HFFc6 (cell line): Measurements from ENCODE around the gene ZNF727. TPM values are rescaled to one million over a fixed set of nuclear protein-coding genes. Genes with fewer than 3 reads are reported as not detected.
"Not testable (repeated sequence)": the region's sequence is repeated elsewhere in the genome, so short reads cannot be mapped to it uniquely, and the experiment has no call there.

Experiments
- DNase-seq: peaks from one replicate; pipeline ENCODE4 v3.0.0-alpha.2; 2018
- H3K27ac Mint-ChIP-seq: 2 replicates; pipeline ENCODE4 v1.8.0; 2020; ENCODE audit warnings: mild to moderate bottlenecking, mixed read lengths
- H3K27me3 Mint-ChIP-seq: 2 replicates; pipeline ENCODE4 v1.8.0; 2021; ENCODE audit warnings: mild to moderate bottlenecking, moderate library complexity, mixed read lengths; ENCODE audit not compliant: insufficient read depth
- H3K36me3 Mint-ChIP-seq: 2 replicates; pipeline ENCODE4 v1.8.0; 2021; ENCODE audit warnings: low read depth, mixed read lengths
- H3K4me1 Mint-ChIP-seq: 2 replicates; pipeline ENCODE4 v1.8.0; 2020; ENCODE audit warnings: low read depth, mixed read lengths
- H3K4me3 Mint-ChIP-seq: 2 replicates; pipeline ENCODE4 v1.8.0; 2020; ENCODE audit warnings: mild to moderate bottlenecking, moderate library complexity, mixed read lengths
- H3K9me3 Mint-ChIP-seq: 2 replicates; pipeline ENCODE4 v1.8.0; 2020; ENCODE audit warnings: mild to moderate bottlenecking, mixed read lengths
- long read RNA-seq: library from polyadenylated mRNA; unstranded; transcript quantifications from one replicate; pipeline ENCODE4 v2.0.0, GENCODE V29; 2019
- total RNA-seq, 6 experiments: library from RNA; stranded (reverse); fragmentation: NEBNext Ultra II Directional; extraction: Animal tissue kit (Norgen Biotek cat#: 25700); gene quantifications; 2 replicates in 1 of 6; 3 replicates in 5 of 6; pipeline ENCODE4 v1.2.3, GENCODE V29; 2021
- TF ChIP-seq, protein P1 (sequence below): fragments of 200-600 bp; sonication (generic); IDR thresholded peaks from 2 replicates; pipeline ENCODE4 v1.5.0; 2021; ENCODE audit warnings: antibody characterized with exemption, mild to moderate bottlenecking

The ZNF727 gene
- under 1 TPM in 2 of 6 experiments, not detected in 4; 0.14 TPM for total RNA-seq
- long read RNA-seq = 0 reads

DNA sequence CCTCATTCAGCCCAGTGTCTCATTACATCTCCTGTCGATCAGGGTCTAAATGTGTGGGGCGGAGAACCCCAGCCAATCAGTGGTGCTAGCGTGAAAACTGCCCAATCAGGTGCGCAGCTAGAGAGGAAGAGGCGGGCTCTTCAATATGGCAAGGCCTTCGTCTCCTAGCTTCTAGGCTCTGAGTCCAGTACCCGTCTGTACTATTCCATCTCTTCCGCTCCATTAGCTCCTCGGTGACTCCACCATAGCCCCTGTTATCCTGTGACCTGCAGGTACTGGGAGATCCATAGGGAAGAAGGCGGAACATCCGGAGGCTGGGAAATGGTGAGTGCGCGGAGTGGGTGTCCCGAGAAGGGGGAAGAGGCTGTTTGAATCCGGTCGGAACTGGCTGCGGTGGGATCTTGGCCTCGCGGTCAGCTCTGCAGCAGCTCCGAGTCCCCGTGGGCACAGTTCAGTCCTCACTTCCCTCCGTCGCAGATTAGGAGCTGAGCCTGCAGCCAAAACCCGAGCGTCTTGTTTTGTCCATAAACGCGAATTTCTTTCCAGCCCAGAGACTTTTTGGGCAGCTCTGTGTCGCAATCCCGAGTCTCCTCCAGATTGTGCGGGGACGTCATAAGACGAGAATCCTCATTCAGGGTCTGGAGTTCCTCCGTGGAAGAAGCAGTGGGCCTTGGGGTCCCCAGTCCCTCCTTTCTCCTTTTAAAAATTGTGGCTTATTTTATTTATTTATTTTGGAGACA, at the start of gene ZNF727:
Gene ZNF727, plus strand, starts transcription at position 134 of the 740 bp plus-strand sequence. Its CDS starts 188 bp downstream, at position 322.
- TF ChIP-seq, protein P1, sequence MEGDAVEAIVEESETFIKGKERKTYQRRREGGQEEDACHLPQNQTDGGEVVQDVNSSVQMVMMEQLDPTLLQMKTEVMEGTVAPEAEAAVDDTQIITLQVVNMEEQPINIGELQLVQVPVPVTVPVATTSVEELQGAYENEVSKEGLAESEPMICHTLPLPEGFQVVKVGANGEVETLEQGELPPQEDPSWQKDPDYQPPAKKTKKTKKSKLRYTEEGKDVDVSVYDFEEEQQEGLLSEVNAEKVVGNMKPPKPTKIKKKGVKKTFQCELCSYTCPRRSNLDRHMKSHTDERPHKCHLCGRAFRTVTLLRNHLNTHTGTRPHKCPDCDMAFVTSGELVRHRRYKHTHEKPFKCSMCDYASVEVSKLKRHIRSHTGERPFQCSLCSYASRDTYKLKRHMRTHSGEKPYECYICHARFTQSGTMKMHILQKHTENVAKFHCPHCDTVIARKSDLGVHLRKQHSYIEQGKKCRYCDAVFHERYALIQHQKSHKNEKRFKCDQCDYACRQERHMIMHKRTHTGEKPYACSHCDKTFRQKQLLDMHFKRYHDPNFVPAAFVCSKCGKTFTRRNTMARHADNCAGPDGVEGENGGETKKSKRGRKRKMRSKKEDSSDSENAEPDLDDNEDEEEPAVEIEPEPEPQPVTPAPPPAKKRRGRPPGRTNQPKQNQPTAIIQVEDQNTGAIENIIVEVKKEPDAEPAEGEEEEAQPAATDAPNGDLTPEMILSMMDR = no peak
- H3K27ac Mint-ChIP-seq = no peak within 1 kb of the TSS
- DNase-seq = no peak
- peaks cover 67% of the 10 kb centered on the region for H3K9me3 Mint-ChIP-seq
- no peaks in the 10 kb centered on the region for H3K27me3 Mint-ChIP-seq
- no peaks in the 10 kb centered on the region for H3K4me1 Mint-ChIP-seq
- no peak within 1 kb of the TSS for H3K4me3 Mint-ChIP-seq
- H3K36me3 Mint-ChIP-seq = peaks cover 10% of the 10 kb centered on the region; the same call in 1 of the 2 replicates

DNA sequence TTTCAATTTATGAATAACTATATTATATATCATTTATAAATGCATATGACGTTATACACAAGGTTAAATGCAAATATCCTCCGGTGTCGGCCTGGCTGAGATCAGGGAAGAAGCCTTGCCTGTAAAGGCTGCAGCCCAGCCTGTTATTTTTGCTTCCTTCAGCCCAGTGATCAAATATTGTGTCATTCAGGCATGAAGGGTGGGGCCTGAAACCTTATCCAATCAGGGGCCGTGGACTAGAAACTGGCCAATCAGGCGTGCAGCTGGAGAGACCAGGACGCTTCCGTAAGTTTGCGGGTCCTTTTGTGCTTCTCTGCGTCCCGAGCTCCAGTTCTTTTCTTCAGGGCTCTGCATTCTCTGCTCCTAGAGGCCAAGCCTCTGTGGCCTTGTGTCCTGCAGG, 46.7 kb upstream of the ZNF727 start, which contains the start of gene ZNF722:
Gene ZNF722, plus strand, starts transcription at position 301 of the 400 bp plus-strand sequence. CDS start 113 bp downstream, outside the sequence.
- no peak within 1 kb of the TSS for H3K4me3 Mint-ChIP-seq
- no peaks in the 10 kb centered on the region; the same call in 1 of the 2 replicates for H3K27me3 Mint-ChIP-seq
- H3K9me3 Mint-ChIP-seq = peaks cover 61% of the 10 kb centered on the region
- DNase-seq = no peak
- no peak within 1 kb of the TSS for H3K27ac Mint-ChIP-seq
- H3K4me1 Mint-ChIP-seq = no peaks in the 10 kb centered on the region
- no peaks in the 10 kb centered on the region; the same call in 1 of the 2 replicates for H3K36me3 Mint-ChIP-seq
- TF ChIP-seq, protein P1 = no peak

DNA sequence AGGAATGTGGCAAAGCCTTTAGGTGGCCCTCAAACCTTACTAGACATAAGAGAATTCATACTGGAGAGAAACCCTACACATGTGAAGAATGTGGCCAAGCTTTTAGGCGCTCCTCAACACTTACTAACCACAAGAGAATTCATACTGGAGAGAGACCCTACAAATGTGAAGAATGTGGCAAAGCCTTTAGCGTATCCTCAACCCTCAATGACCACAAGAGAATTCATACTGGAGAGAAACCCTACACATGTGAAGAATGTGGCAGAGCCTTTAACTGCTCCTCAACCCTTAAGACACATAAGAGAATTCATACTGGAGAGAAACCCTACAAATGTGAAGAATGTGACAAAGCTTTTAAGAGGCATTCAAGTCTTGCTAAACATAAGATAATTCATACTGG, 29.7 kb upstream of the ZNF727 start:
- H3K4me3 Mint-ChIP-seq, H3K4me1 Mint-ChIP-seq, H3K27ac Mint-ChIP-seq, H3K27me3 Mint-ChIP-seq, DNase-seq: not testable (repeated sequence)
- Mint-ChIP-seq H3K36me3 (peaks cover 11% of the 10 kb centered on the region), H3K9me3 (peaks cover 68% of the 10 kb centered on the region)

DNA sequence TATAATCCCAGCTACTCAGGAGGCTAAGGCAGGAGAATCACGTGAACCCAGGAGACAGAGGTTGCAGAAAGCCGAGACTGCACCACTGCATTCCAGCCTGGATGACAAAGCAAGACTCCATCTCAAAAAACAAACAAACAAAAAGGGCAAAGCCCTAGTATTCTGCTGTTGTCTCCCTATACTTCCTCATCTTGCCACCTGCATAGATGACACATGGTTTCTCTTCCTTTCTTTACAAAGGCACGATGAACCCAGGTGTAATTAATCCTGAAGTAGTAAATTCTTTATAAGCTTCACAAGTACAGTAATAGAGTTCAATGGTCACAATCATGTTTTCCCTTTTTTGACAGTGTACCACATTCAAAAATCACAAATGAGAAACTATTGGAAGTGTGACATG, 9.8 kb upstream of the ZNF727 start:
- DNase-seq = no peak
- Mint-ChIP-seq H3K36me3 (peaks cover 10% of the 10 kb centered on the region), H3K27ac (no peak overlapping the region), H3K4me3 (no peak overlapping the region), H3K4me1 (no peaks in the 10 kb centered on the region), H3K27me3 (0 out of 2 replicates have a peak, but pooled peaks cover 1% of the 10 kb centered on the region), H3K9me3 (peaks cover 69% of the 10 kb centered on the region)
- TF ChIP-seq, protein P1 = no peak

- H3K4me1 Mint-ChIP-seq = no peaks in the 10 kb centered on the region
- H3K9me3 Mint-ChIP-seq = peaks cover 67% of the 10 kb centered on the region
- no peak overlapping the region for H3K27ac Mint-ChIP-seq
- no peak overlapping the region for H3K4me3 Mint-ChIP-seq
- H3K27me3 Mint-ChIP-seq = 0 out of 2 replicates have a peak, but pooled peaks cover 1% of the 10 kb centered on the region
- peaks cover 14% of the 10 kb centered on the region for H3K36me3 Mint-ChIP-seq
- no peak for DNase-seq
- TF ChIP-seq, protein P1 = no peak
Measured at GRCh38 chr7:64037095-64037494, 8.1 kb upstream of the ZNF727 start.

DNA sequence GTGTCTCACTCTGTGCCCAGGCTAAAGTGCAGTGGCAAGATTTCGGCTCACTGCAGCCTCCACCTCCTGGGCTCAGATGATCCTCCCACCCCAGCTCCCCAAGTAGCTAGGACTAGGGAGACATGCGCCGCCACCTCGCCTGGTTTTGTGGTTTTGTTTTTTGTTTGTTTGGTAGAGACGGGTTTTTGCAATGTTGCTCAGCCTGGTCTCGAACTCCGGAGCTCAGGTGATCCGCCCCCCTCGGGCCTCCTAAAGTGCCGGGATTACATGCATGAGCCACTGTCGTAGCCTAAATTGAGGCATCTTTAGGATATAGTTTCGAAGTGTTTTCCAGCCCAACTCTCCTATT, 781 bp downstream of the ZNF727 start:
- peaks cover 65% of the 10 kb centered on the region for H3K9me3 Mint-ChIP-seq
- H3K36me3 Mint-ChIP-seq = peaks cover 10% of the 10 kb centered on the region; the same call in 1 of the 2 replicates
- DNase-seq = no peak
- H3K4me3 Mint-ChIP-seq = no peak overlapping the region
- no peak overlapping the region for H3K27ac Mint-ChIP-seq
- no peaks in the 10 kb centered on the region for H3K27me3 Mint-ChIP-seq
- TF ChIP-seq, protein P1 = no peak
- no peaks in the 10 kb centered on the region for H3K4me1 Mint-ChIP-seq

DNA sequence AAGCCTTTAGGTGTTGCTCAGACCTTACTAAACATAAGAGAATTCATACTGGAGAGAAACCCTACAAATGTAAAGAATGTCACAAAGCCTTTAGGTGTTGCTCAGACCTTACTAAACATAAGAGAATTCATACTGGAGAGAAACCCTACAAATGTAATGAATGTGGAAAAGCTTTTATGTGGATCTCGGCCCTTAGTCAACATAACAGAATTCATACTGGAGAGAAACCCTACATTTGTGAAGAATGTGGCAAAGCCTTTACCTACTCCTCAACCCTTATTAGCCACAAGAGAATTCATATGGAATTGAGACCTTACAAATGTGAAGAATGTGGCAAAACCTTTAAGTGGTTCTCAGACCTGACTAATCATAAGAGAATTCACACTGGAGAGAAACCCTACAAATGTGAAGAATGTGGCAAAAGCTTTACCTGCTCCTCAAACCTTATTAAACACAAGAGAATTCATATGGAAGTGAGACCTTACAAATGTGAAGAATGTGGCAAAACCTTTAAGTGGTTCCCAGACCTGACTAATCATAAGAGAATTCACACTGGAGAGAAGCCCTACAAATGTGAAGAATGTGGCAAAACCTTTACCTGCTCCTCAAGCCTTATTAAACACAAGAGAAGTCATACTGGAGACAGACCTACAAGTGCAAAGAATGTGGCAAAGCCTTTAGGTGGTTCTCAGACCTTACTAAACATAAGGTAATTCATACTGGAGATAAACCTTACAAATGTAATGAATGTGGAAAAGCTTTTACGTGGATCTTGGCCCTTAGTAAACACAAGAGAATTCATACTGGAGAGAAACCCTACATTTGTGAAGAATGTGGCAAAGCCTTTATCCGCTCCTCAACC, 32.8 kb downstream of the ZNF727 start:
- not testable (repeated sequence) for H3K27me3 Mint-ChIP-seq, H3K4me1 Mint-ChIP-seq, H3K4me3 Mint-ChIP-seq, DNase-seq, H3K27ac Mint-ChIP-seq
- Mint-ChIP-seq H3K36me3 (peaks cover 39% of the 10 kb centered on the region), H3K9me3 (peaks cover 94% of the 10 kb centered on the region)
